A549 (cell line): ENCODE measurements around the gene CEP112.

Source experiments
- CEBPB ChIP-seq, 2 experiments: fragments of >200 bp in 1 of 2; sonication (Bioruptor Twin) in 1 of 2; formaldehyde crosslinking in 1 of 2; IDR thresholded peaks; 2 replicates each; pipeline ENCODE4 v1.6.1; 2012 to 2016
- CHD4 ChIP-seq: fragments of 200-600 bp; sonication (generic); IDR thresholded peaks from 2 replicates; pipeline ENCODE4 v1.6.1; 2016; ENCODE audit warnings: antibody characterized with exemption, mild to moderate bottlenecking, borderline replicate concordance
- CTCF ChIP-seq: fragments of >200 bp; sonication (Bioruptor Twin); formaldehyde crosslinking; IDR thresholded peaks from 3 replicates; pipeline ENCODE4 v1.5.1; 2016
- EP300 ChIP-seq, 2 experiments: fragments of >200 bp; sonication (Bioruptor Twin); formaldehyde crosslinking; IDR thresholded peaks; 2 replicates in 1 of 2; 3 replicates in 1 of 2; pipeline ENCODE4 v1.6.1; 2016 to 2017
- NR3C1 ChIP-seq: fragments of >200 bp; sonication (Bioruptor Twin); formaldehyde crosslinking; IDR thresholded peaks from 3 replicates; pipeline ENCODE4 v1.6.1; 2017
- POLR2A ChIP-seq: IDR thresholded peaks from 2 replicates; pipeline ENCODE4 v1.6.1; 2012; ENCODE audit warnings: mild to moderate bottlenecking, low read length
- POLR2AphosphoS2 ChIP-seq: conservative IDR thresholded peaks from 2 replicates; pipeline ENCODE4 v1.6.1; 2012; ENCODE audit warnings: low read length, improper control_type of control experiment, inconsistent platforms
- RAD21 ChIP-seq, 2 experiments: fragments of >200 bp in 1 of 2; sonication (Bioruptor Twin) in 1 of 2; formaldehyde crosslinking in 1 of 2; IDR thresholded peaks in 1 of 2; conservative IDR thresholded peaks in 1 of 2; 2 replicates in 1 of 2; 3 replicates in 1 of 2; pipeline ENCODE4 v1.6.1; 2012 to 2018; ENCODE audit warnings: inconsistent platforms in 1 of 2
- RARB ChIP-seq: fragments of 250-450 bp; sonication (Bioruptor Pico); IDR thresholded peaks from 2 replicates; pipeline ENCODE4 v1.8.0; 2021; ENCODE audit warnings: mild to moderate bottlenecking, moderate library complexity
- RNF2 ChIP-seq: fragments of 200-600 bp; sonication (generic); IDR thresholded peaks from 2 replicates; pipeline ENCODE4 v1.6.1; 2016; ENCODE audit warnings: low read depth, mild to moderate bottlenecking, antibody characterized with exemption, moderate library complexity, borderline replicate concordance
- SREBF2 ChIP-seq: fragments of 450-650 bp; IDR thresholded peaks from 2 replicates; pipeline ENCODE4 v1.6.1; 2014; ENCODE audit warnings: mild to moderate bottlenecking, moderate library complexity
- ZFP36 ChIP-seq: fragments of 450-650 bp; IDR thresholded peaks from 2 replicates; pipeline ENCODE4 v1.6.1; 2014; ENCODE audit warnings: borderline replicate concordance; ENCODE audit not compliant: partially characterized antibody
- TF ChIP-seq, protein P1 (sequence below): fragments of 200-600 bp; sonication (generic); IDR thresholded peaks from 2 replicates; pipeline ENCODE4 v1.6.1; 2016; ENCODE audit warnings: antibody characterized with exemption, mild to moderate bottlenecking, moderate library complexity

DNA sequence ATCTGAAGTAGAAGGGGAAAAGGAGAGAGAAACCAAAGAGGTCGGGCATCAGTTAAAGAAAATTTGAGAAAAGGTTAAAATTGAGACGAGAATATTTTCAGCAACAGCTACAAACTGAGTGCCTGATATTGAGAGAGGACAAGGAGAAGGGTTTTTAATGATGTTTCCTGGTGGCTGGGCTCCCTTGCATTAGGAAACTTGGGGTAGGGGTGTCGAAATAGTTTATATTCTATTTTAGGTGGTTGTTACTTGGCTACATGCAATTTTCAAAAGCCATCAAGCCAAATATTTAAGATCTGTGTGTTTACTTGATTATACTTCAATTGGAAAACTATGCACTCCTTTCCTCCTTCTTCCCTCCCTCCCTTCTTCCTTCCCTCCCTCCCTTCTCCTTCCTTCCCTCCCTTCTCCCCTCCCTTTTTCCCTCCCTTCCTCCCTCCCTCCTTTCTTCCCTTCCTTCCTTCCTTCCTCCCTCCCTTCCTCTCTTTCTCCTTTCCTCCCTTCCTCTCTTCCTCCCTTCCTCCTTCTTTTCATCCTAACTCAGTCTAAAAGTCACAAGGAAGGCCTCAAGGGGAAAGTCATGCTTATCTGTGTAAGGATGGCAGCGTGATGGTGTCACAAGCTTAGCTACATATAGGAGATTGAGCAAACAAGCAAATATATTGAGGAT, 39.1 kb upstream of the CEP112 start:
- TF ChIP-seq NR3C1 (no peak), SREBF2 (no peak), RNF2 (no peak), RAD21 (conservative IDR thresholded peaks at IDR 0.05 in 1 of 2, IDR thresholded peaks at IDR 0.05 in 1 of 2) (no peak), CTCF (no peak), POLR2AphosphoS2 (no peak), EP300 (IDR thresholded peaks at IDR 0.05) (no peak), RARB (CRISPR knock-in tag) (no peak), POLR2A (no peak), ZFP36 (no peak), CHD4 (no peak), CEBPB (IDR thresholded peaks at IDR 0.05) (peak; percentile 55 to 67; a peak in 3 of 4 replicates)
- TF ChIP-seq, protein P1, sequence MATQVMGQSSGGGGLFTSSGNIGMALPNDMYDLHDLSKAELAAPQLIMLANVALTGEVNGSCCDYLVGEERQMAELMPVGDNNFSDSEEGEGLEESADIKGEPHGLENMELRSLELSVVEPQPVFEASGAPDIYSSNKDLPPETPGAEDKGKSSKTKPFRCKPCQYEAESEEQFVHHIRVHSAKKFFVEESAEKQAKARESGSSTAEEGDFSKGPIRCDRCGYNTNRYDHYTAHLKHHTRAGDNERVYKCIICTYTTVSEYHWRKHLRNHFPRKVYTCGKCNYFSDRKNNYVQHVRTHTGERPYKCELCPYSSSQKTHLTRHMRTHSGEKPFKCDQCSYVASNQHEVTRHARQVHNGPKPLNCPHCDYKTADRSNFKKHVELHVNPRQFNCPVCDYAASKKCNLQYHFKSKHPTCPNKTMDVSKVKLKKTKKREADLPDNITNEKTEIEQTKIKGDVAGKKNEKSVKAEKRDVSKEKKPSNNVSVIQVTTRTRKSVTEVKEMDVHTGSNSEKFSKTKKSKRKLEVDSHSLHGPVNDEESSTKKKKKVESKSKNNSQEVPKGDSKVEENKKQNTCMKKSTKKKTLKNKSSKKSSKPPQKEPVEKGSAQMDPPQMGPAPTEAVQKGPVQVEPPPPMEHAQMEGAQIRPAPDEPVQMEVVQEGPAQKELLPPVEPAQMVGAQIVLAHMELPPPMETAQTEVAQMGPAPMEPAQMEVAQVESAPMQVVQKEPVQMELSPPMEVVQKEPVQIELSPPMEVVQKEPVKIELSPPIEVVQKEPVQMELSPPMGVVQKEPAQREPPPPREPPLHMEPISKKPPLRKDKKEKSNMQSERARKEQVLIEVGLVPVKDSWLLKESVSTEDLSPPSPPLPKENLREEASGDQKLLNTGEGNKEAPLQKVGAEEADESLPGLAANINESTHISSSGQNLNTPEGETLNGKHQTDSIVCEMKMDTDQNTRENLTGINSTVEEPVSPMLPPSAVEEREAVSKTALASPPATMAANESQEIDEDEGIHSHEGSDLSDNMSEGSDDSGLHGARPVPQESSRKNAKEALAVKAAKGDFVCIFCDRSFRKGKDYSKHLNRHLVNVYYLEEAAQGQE, result no peak
